Measurements from ENCODE around the gene RAD23B. TPM values are rescaled to one million over a fixed set of nuclear protein-coding genes. Genes with fewer than 3 reads are reported as not detected.

RAD23B gene
- total RNA-seq, 1 experiment from 2014 or later = 176 TPM

DNA sequence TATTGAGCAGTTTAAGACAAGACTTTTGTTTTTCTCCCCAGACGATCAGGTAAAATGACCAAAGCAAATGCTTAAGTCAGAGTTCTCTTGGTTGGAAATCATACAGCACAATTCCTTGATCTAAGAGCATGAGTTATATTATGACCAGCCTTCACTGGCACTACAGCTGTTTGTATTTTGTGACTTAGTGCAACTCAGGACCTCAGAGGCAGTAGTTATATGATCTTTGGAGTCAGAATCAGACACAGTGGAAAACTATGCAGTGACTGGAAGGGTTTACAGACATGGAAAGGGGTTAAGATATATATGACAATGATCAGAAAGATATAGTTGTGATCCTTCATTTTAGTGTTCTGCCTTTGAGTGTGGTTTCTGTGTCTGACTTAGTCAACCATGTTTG lies 24.3 kb downstream of the RAD23B start:
- Histone ChIP-seq H4K20me1 (ENCODE audit: insufficient read depth) (peaks cover 90% of the 10 kb centered on the region), H3K4me3 (no peak overlapping the region), H3K27ac (no peak overlapping the region), H3F3A (ENCODE audit: insufficient read depth, low read depth) (peaks cover 29% of the 10 kb centered on the region), H2AFZ (no peak overlapping the region), H3K9me2 (ENCODE audit: insufficient read depth) (no peaks in the 10 kb centered on the region), H3K9me3 (ENCODE audit: insufficient read depth, low read depth) (no peaks in the 10 kb centered on the region), H3K27me3 (ENCODE audit: insufficient read depth, low read depth) (no peaks in the 10 kb centered on the region), H3K36me3 (ENCODE audit: low read depth) (peaks cover 64% of the 10 kb centered on the region), H3K4me1 (replicated peaks; ENCODE audit: insufficient read depth) (no peaks in the 10 kb centered on the region), H3K79me2 (ENCODE audit: low read depth) (peaks cover 96% of the 10 kb centered on the region), H3K4me2 (no peak overlapping the region)
- no peak for DNase-seq
- ChIA-PET POLR2A (ENCODE audit: unreplicated experiment) (no interaction called here), CTCF (interaction anchor here (0.6 kb wide), 1 partner anchor 408 kb away, joined by 4 read pairs; no protein-coding TSS in a partner anchor)
- BruUV-seq (replicated peaks) = no TSS peak
- TF ChIP-seq, protein P1, sequence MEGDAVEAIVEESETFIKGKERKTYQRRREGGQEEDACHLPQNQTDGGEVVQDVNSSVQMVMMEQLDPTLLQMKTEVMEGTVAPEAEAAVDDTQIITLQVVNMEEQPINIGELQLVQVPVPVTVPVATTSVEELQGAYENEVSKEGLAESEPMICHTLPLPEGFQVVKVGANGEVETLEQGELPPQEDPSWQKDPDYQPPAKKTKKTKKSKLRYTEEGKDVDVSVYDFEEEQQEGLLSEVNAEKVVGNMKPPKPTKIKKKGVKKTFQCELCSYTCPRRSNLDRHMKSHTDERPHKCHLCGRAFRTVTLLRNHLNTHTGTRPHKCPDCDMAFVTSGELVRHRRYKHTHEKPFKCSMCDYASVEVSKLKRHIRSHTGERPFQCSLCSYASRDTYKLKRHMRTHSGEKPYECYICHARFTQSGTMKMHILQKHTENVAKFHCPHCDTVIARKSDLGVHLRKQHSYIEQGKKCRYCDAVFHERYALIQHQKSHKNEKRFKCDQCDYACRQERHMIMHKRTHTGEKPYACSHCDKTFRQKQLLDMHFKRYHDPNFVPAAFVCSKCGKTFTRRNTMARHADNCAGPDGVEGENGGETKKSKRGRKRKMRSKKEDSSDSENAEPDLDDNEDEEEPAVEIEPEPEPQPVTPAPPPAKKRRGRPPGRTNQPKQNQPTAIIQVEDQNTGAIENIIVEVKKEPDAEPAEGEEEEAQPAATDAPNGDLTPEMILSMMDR (conservative IDR thresholded peaks at IDR 0.05) = no peak
- TF ChIP-seq EZH2 (IDR thresholded peaks at IDR 0.05; ENCODE audit: low read depth) = no peak
- intact Hi-C loops (cut with micrococcal nuclease; ENCODE audit: unreplicated experiment) = no loop called here

- H3K9me2 ChIP-seq (ENCODE audit: insufficient read depth) = no peaks in the 10 kb centered on the region
- no peak overlapping the region for H3K4me3 ChIP-seq
- no peak for TF ChIP-seq EZH2 (IDR thresholded peaks at IDR 0.05; ENCODE audit: low read depth)
- TF ChIP-seq, protein P1 (conservative IDR thresholded peaks at IDR 0.05) = no peak
- ChIA-PET CTCF (no interaction called here), POLR2A (ENCODE audit: unreplicated experiment) (interaction anchor here (0.7 kb wide), 1 partner anchor 21 kb away, joined by 5 read pairs; no protein-coding TSS in a partner anchor)
- H3K9me3 ChIP-seq (ENCODE audit: insufficient read depth, low read depth) = no peaks in the 10 kb centered on the region
- H3K27ac ChIP-seq = no peak overlapping the region
- intact Hi-C loops (cut with micrococcal nuclease; ENCODE audit: unreplicated experiment) = no loop called here
- no TSS peak for BruUV-seq (replicated peaks)
- H3F3A ChIP-seq (ENCODE audit: insufficient read depth, low read depth) = peaks cover 27% of the 10 kb centered on the region
- H3K27me3 ChIP-seq (ENCODE audit: insufficient read depth, low read depth) = no peaks in the 10 kb centered on the region
- H3K4me1 ChIP-seq (replicated peaks; ENCODE audit: insufficient read depth) = no peaks in the 10 kb centered on the region
- no peak for DNase-seq
- H4K20me1 ChIP-seq (ENCODE audit: insufficient read depth) = peaks cover 83% of the 10 kb centered on the region
- H2AFZ ChIP-seq = no peak overlapping the region
- H3K36me3 ChIP-seq (ENCODE audit: low read depth) = peaks cover 65% of the 10 kb centered on the region
- no peak overlapping the region for H3K4me2 ChIP-seq
- H3K79me2 ChIP-seq (ENCODE audit: low read depth) = peaks cover 96% of the 10 kb centered on the region
Observed at GRCh38 chr9:107308461-107308860, 25.4 kb downstream of the RAD23B start.

- Histone ChIP-seq H3K4me3 (no peak overlapping the region), H3K36me3 (ENCODE audit: low read depth) (peaks cover 67% of the 10 kb centered on the region), H3K4me1 (replicated peaks; ENCODE audit: insufficient read depth) (no peaks in the 10 kb centered on the region), H3K79me2 (ENCODE audit: low read depth) (peaks cover 96% of the 10 kb centered on the region), H3F3A (ENCODE audit: insufficient read depth, low read depth) (peaks cover 24% of the 10 kb centered on the region), H2AFZ (no peak overlapping the region), H3K27me3 (ENCODE audit: insufficient read depth, low read depth) (no peaks in the 10 kb centered on the region), H3K27ac (no peak overlapping the region), H4K20me1 (ENCODE audit: insufficient read depth) (peaks cover 79% of the 10 kb centered on the region), H3K9me3 (ENCODE audit: insufficient read depth, low read depth) (no peaks in the 10 kb centered on the region), H3K9me2 (ENCODE audit: insufficient read depth) (no peaks in the 10 kb centered on the region), H3K4me2 (no peak overlapping the region)
- intact Hi-C loops (cut with micrococcal nuclease; ENCODE audit: unreplicated experiment) = no loop called here
- BruUV-seq (replicated peaks) = no TSS peak
- ChIA-PET POLR2A (ENCODE audit: unreplicated experiment) (interaction anchor here (0.7 kb wide), 1 partner anchor 20 kb away, joined by 5 read pairs; no protein-coding TSS in a partner anchor), CTCF (no interaction called here)
- TF ChIP-seq, protein P1 (conservative IDR thresholded peaks at IDR 0.05) = no peak
- TF ChIP-seq EZH2 (IDR thresholded peaks at IDR 0.05; ENCODE audit: low read depth) = no peak
- no peak for DNase-seq
Observed at GRCh38 chr9:107309271-107309670, 26.2 kb downstream of the RAD23B start.

Data from PC-9 (cell line).